GM19035 (cell line): Measurements from ENCODE around the gene ARSH.
"Not testable (repeated sequence)": the region's sequence is repeated elsewhere in the genome, so short reads cannot be mapped to it uniquely, and the experiment has no call there.

Experiments used
- ATAC-seq: cut with Tn5 transposase; IDR thresholded peaks from one replicate; pipeline ENCODE4 v1.9.1; 2021; ENCODE audit not compliant: unreplicated experiment

Gene ARSH, protein sequence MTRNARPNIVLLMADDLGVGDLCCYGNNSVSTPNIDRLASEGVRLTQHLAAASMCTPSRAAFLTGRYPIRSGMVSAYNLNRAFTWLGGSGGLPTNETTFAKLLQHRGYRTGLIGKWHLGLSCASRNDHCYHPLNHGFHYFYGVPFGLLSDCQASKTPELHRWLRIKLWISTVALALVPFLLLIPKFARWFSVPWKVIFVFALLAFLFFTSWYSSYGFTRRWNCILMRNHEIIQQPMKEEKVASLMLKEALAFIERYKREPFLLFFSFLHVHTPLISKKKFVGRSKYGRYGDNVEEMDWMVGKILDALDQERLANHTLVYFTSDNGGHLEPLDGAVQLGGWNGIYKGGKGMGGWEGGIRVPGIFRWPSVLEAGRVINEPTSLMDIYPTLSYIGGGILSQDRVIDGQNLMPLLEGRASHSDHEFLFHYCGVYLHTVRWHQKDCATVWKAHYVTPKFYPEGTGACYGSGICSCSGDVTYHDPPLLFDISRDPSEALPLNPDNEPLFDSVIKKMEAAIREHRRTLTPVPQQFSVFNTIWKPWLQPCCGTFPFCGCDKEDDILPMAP

DNA sequence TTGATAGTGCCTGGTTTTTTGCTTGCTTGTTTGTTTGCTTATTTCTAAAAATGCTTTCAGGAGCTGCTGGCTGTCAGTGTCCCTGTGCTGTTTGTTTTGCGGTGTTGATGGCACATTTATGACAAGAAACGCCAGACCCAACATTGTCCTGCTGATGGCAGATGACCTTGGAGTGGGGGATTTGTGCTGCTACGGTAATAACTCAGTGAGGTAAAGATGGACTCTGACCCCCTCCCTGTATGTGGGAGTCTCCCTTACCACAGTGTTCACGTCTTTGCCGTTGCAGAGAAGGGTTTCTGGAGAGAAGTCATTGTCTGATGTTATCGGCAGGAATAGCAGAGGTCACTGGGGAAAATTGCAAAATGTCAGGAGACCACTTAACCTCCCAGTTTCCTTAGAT lies at the start of gene ARSH:
TSS of gene ARSH (plus strand) at position 52 of the 400 bp plus-strand sequence. CDS start at position 119, 67 bp downstream.
- ATAC-seq = no peak

DNA sequence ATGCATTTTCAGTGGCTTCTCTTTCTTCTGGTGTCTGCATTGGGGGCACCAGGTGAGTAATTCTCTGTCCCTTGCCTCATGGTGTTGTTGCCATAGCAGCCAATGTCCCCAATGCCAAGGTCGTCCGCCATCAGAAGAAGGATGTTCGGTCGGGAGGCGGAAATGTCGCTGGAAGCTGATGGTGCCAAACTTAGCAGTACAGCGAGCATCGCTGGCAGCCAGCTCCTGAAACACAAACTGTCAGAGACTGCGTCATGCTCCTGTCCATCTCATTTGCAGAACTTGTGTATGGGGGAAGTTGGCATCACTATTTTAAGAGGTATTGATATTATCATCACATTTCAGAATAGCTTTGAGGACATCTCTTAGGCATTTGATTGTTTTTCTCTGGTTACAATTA lies 48.1 kb upstream of the ARSH start:
- ATAC-seq = no peak

DNA sequence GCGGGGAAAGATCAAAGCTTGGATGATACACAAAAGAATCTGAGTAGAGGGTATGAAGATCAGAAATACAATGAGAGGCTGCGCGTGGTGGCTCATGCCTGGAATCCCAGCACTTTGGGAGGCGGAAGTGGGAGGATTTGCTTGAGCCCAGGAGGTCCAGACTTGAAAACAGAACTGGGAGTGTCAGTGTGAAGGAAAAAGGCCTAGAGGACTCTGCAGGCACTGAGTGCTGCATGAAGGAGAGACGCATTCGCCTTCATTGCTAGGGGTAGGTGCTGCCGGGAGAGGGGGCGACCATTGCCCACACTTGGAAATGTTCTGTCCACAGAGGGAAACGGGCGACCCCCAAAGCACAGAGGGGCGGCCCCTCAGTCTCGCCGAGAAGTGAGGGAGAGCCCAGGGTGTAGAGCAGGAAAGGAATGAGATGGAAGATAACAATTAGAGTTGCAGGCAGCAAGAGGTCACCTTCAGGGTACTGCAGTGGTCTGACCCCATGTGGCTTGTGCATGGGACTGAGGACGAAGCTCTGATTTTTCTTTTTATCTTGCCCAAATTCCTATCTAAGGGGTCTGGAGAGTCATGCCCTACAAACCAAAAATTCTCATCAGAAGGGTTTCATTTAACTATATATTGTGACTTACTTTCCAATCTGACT lies 45.4 kb upstream of the ARSH start:
- ATAC-seq = no peak

DNA sequence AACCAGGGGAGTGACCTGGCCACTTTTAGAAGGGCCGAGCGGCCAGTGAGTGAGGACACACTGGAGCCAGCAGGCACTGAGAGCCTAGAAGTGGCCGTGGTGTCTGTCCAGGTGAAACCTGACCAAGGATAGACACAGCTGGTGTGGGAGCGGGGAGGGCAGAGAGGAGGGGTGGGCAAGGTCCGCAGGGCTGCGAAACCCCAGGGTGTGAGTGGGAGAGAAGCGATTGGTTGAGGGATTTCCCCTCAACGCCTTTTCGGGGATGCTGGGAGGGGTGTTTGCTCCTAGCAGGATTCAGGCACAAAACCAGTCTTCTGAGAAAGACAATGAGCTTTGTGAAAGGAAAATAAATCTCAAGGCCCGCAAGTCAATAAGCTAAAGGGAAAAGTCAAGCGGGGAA lies 44.0 kb upstream of the ARSH start:
- ATAC-seq = no peak

DNA sequence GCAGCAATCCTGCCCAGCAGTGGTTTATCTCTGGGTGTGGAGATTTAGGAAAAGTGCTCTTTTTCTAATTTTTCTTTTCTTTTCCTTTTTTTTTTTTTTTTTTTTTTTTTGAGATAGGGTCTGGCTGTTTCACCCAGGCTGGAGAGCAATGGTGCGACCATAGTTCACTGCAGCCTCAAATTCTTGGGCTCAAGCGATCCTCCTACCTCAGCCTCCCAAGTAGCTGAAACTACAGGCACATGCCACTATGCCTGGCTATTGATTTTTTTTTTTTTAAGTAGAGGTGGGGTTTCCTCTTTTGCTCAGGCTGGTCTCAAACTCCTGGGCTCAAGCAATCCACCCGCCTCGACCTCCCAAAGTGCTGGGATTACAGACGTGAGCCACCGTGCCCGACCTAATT lies 42.9 kb upstream of the ARSH start:
- ATAC-seq = not testable (repeated sequence)

DNA sequence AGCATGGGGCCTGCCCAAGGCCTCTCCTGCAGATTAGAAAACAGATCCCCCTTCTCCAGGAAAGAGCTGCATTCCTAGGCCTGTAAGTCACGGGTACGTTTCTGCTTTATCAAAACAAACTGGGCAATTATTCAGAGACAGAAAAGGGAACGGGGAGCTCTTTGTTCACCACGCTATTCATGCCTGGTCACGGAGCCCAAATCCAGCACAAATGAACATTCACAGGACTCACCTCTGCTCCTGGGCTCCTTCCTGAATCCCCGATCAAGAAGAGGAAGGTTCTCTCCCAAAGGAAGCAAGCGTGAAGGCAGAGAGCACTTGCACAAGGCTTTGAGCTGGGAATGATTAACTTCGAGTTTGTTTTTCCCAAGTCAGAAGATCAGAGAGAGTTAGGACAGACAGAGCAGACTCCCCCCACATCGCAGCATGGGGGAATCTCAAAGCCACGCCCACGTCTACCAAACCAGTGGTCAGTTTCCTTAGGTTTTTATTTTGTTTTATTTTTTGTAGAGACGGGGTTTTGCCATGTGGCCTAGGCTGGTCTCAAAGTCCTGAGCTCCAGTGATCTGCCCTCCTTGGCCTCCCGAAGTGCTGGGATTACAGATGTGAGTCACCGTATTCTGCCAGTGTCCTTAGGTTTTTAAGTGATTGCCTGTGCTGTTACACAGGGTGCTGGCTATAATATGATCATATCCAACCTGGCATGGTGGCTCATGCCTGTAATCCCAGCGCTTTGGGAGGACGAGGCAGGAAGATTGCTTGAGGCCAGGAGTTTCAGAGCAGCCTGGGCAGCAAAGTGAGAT lies 42.2 kb upstream of the ARSH start:
- ATAC-seq = not testable (repeated sequence)

DNA sequence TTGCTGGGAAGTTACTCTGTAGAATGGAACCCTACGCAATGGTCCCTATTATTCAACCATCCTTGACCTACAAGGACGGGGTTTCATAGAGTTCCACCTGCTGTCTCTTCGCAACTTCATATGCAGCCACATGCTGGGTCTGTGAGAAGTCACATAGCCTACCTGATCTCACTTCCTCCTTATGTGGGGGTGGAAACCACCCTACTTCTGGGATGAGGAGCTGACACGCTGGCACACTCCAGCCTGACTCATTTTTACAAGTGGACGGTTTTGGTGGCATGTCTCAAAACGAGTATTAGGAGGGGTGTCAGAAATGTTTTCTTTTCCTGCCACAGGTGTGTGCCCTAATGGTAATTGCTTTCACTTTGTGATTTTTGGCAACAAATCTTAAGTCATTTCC lies 40.4 kb upstream of the ARSH start:
- ATAC-seq = no peak

DNA sequence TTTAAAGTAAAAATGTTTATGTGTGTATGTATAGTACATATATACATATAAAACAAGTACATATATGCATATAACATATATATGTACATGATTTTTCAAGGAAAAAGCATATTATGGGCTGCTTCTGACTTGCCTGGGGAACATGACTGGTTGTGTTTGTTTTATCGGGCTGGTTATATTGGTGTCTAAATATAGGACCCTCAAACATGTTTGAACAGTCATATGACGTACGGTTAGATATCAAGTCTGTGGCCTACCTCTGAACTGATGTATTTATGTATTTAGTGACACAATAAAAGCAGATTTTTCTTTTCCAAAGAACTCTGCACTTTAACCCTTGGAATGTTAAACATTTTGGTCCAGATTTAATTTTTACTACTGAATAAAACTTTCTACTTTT lies 39.3 kb upstream of the ARSH start:
- no peak for ATAC-seq

DNA sequence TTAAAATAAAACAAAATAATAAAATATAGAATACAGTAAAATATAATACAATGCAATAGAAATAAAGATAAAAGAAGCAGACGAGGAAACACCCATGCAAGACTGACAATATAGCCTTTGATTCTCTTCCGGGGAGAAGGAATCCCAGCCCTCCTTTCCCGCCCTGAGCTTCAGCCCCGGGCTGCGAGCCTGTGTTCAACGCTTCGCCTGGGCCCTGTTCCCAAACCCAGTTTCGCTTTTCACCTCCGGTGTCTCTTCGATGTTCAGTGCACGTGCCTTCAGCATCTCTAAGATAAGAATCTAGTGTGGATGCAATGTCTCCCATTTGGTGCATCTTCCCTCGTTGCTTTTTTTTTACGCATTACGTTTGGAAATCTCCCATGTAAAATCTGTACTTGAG lies 38.8 kb upstream of the ARSH start:
- ATAC-seq = no peak

DNA sequence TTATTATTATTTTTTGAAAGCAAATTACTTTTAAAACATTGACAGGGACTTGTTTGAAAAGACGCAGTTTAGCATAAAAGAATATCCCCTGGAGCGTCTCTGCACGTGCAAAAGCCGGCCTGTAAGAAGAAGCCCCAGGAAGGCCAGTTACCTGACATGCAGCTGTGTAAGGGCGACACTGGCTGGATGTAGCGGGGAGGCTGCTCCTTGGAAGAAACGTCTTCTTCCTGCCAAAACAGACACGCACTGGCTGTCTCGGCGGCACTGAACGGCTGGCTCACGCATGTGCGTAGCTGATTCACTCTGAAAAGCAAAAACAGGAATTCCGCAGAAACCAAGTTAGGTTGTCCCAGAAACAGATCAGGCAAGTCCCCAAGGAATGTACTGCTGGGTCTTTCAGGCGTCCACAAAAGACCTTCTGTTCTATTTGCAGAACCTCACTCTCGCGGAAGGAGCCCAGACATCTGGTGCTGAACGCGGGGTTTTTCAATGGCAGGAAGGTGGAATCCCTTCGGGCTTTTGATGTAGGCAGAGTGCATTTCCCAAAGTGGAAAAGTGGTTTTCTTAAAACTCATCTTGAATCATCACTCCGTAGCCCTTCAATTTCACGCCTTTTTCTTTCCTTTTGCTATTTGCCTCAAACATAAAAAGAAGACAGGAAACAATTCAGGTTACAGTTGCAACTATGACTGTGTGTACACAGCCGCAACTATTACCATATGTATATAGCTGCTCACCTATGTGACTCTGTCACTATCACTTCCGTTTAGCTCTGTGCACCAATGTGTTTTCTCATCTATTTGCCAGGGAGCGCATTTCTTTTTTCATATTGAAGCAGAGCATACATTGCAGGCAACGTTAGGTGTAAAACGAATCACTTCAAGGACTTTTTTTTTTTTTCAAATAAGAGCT lies 38.1 kb upstream of the ARSH start:
- ATAC-seq = no peak

DNA sequence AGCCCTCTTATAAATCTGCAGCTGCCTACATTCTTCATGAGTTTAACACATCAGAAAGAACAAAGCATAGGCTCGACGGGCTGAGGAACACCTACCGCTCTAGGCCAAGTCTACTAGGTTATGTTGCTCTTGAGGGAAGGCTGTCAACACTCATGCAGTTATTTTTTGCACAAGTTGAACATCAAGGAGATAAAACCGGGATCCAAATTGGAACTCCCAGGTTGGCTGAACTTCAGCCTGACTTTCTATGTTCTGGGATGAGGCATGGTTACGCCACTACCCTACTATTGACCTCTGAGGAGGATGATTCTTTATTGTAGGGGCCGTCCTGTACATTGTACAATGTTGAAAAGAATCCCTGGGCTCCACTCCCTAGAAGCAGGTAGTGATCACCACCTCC lies 37.3 kb upstream of the ARSH start:
- no peak for ATAC-seq

DNA sequence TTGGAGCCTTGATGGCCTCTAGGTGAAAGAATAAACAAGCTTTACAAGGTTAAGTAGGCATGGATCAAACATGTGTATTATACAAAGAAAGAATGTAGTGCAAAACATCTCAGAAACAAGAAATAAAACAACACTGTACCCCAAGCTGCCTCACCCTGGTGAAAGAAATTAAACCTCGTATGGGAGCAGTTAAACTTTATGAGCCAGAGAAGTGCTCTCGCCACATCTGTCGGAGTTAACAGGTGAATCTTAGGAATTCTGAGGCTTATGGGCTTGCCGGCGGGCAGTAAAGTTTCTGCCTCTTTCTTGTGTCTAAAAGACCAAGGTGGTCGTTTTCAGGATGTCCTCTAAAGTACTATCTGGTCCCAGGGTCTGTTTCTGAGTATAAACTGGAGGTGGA lies 34.0 kb upstream of the ARSH start:
- ATAC-seq = no peak

DNA sequence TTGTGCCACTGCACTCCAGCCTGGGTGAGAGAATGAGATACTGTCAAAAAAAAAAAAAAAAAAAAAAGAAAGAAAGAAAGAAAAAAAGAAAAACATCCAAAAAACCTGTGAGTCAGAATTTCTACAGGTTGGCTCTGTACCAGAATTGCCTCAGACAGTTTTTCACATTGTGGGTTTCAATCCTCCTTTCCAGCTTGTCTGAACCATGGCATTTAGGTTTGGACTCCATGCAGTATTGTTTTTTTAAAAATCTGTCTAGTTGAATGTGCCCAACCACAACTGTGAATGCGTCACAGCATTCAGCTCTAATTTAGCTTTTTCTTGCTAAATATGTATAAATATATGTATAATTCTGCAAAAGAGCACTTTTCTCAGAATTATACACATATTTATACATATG lies 31.4 kb upstream of the ARSH start:
- ATAC-seq = no peak

DNA sequence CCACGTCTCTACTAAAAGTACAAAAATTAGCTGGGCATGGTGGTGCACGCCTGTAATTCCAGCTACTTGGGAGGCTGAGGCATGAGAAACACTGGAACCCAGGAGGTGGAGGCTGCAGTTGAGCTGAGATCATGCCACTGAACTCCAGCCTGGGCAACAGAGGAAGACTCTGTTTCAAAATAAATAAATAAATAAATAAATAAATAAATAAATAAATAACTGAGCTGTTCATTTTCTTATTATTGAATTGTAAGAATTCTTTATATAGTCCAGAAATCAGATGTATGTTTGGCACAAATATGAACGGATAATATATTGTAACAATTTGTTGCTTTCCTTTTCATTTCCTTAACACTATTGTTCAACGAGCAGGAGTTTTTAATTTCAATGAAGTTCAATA lies 27.7 kb upstream of the ARSH start:
- ATAC-seq = not testable (repeated sequence)

DNA sequence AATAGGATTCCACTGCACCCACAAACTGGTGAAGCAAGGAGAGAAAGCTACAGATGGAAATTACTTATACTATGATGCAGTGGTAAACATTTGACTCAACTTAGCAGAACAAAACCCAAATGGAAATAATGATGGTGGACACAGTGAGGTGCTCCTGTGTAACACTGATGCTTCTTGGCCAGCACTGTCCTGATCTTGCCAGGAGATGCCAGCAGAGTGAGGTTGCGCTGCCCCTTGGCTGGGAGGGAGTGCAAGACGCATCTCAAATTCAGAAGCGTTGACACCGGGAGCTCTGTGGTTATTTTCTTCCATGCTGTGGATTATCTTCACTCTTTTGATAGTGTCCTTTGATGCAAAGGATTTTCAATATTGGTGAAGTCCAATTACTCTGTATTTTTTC lies 22.0 kb upstream of the ARSH start:
- no peak for ATAC-seq

DNA sequence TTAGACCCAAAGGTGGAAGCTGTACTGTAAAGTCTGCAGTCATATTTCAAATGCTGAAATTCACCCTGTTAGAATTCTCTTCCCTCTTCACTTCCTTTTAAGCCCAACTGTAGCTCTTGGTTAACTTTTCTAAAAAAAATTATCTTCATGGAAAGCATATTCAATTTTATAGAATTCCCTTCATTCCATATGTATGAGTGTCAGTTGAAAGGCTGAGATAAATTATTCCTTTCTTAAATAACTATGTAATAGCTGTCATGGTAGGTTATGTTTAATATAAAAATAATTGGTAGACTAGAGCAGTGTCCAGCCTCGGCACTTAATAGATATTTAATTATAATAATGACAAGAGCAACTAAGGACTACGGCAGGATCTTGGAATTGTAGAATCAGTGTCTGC lies 16.8 kb upstream of the ARSH start:
- ATAC-seq = no peak

DNA sequence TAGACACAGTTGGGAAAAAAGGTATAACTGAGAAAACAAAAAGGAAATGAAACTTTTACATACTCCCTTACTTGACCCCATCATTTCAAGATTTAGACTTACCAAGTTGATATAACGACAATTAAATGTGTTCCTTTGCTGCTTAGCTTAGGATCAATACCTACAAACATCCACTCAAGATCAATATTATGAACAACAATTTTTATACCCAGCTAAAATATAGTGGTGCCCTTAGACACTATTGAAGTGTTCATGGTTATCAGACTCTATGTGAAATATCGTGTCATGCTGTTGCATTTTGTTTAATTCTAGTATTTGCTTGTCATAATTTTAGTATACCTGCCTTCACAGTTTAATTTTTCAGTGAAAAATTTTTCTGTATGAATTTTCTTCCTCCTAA lies 4.2 kb downstream of the ARSH start:
- no peak for ATAC-seq

DNA sequence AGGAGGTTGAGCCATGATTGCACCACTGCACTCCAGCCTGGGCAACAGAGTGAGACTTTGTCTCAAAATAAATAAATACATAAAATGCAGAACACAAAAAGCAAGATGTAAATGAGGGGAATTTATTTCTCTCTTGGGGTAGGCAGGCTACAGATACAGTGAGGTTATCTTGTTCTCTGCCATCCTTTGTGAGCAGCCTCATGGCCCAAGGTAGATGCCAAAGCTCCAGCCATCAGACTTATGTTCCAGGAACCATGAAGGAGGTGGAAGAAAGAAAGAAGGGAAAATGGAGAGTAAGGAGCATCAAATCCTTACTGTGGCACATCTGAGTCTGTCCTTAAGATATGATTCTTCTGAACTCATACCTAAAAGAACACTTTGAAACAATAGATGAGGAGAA lies 11.1 kb downstream of the ARSH start:
- no peak for ATAC-seq

DNA sequence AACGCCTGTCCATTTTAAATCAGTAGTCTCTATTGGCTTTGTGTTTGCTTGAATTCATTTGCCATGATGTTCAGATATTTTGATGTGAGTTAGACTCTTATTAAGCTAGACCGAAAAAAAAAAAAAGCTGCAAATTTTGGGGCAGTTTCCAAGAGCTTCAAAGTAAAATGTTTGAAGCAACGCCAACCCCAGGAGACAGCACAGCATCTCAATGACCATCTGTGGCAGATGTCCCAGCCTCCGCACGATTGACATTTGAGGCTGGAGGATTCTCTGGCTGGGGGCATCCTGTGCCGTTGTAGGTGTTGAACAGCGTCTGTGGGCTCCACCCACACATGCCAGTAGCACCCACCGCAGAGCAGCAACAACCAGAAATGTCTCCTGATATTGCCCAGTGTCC lies 17.8 kb downstream of the ARSH start:
- no peak for ATAC-seq

DNA sequence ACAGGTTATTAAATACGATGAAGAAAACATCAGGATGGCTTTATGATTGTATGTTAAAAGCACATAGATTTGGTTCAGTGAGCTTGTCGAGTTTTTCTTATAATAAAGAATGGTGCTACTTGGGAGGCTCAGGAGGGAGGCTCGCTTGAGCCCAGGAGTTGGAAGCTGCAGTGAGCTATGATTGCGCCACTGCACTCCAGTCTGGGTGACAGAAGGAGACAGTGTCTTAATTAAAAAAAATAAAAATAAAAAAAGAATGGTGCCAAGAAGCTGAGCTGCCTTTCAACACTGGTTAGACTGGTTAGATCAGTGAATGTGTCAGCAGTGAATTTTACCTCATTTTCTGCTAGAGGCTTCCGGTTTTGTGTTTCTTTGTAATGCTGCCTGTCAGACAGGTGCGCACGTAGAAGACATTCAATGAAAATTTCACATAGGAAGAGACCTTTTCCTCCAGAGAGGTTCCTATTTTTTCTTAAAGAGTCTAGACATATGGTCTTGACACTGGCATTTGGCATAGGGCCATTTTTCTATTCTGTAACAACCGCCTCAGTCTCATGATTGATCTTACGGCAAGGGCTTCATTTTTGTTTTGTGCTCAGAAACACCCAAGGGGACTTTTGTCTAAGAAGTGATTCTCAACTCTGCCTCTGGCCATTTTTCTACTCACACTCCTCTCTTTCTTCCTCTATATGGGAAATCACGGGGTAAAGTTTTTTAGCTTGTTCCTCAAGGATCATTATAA lies 19.9 kb downstream of the ARSH start:
- ATAC-seq = no peak
